GM19455 (cell line): Measurements from ENCODE around the gene JHY.

Source experiments
- ATAC-seq: cut with Tn5 transposase; IDR thresholded peaks from one replicate; pipeline ENCODE4 v1.9.1; 2021; ENCODE audit not compliant: unreplicated experiment

The JHY gene

DNA sequence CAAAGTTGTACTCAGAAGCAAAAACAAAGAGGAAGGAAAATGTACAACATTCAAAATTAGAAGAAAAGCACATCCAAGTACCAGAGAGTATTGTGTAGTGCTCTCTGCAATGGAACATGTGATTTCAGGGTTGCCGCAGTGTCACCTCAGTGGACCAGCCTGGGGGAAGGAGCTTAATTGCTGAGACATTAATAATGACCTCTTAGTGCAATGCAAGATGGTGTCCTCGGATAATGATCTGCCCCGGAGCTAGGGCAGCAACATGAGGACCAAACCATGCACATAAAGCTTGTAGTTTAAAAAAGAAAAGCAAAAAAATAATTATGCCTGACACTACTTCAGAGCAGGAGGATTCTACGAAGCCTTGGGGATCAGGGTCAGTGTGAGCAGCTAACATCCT lies 11.3 kb upstream of the JHY start:
- ATAC-seq, result no peak

DNA sequence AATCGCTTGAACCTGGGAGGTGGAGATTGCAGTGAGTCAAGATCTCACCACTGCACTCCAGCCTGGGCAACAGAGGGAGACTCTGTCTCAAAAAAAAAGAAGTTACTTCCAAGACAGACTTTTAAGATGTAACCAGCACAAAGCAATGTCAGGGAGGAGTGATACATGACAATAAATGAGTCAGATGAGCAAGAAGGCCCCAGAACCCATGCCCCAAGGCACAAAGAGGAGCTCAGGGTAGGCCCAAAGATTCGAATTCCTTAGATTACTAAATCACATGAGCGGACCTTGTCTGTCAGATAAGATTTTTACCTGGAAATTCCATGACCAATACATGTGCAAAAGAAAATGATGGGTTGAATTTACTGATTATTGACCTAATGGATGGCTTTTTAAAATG lies 10.5 kb upstream of the JHY start:
- ATAC-seq, result no peak

DNA sequence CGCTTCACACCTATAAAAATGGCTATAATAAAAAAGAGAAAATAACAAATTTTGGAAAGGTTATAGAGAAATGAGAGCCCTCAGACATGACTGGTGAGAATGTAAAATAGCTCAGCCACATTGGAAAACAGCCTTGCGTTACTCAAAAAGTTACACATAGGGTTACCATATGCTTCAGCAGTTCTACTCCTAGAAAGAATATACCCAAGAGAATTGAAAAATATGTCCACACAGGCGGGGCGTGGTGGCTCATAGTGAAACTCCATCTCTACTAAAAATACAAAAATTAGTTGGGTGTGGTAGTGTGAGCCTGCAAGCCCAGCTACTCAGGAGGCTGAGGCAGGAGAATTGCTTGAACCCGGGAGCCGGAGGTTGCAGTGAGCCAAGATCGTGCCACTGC lies 7.6 kb upstream of the JHY start:
- peak; percentile 58 for ATAC-seq

DNA sequence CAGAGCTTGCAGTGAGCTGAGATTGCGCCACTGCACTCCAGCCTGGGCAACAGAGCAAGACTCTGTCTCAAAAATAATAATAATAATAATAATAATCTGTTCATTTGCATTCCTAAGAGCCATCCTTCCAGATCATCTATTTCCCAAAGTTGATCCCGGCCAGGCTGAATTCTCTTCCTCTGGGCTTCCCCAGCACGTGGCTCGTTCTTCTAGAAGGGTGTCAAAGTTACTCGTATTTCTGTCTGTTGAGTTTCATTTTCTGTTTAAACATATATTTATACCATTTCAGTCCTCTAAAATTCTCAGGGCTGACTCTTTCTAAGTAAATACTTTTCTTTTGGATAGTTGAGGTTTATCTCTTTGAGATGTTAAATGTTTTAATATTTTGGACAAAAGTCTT lies 4.8 kb upstream of the JHY start:
- no peak for ATAC-seq

DNA sequence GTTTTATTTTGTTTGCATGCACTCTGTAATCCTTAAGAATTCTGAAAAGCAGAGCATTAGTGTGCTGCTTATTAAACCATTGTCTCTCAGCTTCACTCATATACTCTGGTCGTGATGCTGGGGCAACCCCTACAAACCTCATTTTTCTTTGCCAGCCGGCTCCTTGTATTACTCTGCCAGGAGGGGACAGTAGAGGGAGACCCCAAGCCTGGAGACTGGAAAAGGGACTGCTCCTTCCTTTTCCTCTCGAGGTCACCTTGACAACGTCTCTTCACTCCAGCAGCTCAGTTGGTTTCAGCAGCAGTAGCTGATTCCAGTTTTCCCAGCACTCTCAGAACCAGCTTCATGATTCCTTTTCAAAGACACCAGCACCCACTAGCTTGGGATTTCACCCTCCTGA lies 2.8 kb upstream of the JHY start:
- no peak for ATAC-seq

DNA sequence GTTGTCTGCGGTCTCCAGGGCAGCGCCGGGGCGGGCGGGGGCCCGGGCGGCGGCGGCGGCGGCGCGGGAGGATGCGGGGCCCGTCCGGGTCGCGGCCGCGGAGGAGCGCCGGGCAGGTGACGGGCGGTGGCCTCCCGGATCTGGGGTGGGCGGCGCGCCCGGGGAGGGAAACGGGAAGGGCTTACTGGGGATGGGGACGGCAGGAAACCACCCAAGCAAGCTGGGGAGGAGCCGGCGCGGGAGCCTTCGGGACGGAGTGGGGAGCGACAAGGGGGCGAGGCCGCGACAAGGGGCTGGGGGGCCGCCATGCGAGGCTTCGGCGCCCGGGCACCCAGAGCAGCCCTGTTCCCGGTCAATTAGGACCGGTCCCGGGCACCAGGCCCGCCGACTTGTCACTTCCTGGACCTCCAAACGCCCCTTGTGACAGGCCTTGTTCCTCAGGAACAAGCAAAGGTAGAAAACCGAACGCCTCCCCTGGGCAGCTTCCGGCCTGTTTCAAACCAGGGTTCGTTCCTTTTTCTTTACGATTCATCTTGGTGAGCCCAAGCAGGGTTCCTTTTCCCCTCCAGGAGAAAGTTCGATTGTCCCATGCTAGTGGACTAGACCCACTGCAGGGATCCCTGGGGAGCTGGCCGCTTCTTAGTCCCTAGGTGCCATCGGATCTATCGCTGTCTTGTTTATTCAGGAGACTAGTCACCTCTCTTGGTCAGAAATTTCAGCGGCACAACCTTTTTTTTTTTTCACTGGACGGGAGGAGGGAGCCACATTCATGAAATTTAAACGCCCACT lies 492 bp downstream of the JHY start:
- peak; percentile 60 for ATAC-seq

DNA sequence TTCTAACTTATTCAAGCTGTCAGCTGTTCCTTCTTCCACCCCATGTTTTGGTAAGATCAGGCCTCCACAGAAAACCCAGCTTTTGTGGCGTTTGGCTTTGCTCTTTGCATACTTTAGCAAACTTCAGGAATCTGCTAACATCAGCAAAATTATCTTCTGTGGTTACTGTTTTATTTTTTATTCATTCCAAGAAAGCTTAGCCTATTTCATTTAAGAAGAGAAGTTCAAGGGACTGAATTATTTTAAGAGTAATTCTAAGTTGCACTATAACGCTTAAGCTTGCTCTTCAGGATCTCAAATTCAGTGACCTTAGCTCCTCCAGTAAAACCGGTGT lies 1.1 kb downstream of the JHY start:
- peak; percentile 38 for ATAC-seq

DNA sequence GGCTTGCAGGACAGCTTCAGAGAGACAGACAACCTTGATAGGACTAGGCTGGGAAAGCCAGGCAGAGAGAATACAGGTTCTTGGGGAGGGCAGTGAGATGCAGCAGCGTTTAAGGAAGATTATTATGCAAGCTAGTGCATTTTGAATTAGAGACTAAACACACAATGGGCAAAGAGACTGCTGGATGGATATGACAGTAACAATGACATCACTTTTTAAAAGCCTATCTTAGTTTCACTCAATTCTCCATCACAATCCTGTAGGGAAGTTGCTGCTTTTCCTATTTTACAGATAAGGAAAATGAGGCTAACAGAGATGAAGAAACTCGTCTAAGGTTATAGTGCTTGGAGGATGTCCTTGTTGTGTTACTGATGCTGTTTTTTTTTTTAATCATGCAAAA lies 5.6 kb downstream of the JHY start:
- no peak for ATAC-seq

DNA sequence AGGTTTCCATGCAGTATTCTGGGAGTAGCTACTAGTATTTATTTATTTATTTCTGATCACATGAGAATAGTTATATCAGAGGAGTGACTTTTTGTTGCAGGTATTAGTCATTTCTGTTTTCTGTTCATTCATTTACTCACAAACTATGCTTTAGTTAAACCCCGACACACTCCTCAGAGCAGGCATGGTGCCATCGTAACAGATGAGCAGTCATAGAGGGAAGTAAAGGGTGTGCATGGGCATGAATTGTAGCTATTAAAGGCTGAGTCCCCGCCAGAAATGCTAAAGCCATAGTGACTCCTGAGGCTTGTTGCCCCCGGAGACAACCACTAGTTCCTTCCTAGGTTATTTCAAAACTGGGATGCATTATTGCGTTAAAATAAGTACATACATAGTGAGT lies 10.6 kb downstream of the JHY start:
- no peak for ATAC-seq

DNA sequence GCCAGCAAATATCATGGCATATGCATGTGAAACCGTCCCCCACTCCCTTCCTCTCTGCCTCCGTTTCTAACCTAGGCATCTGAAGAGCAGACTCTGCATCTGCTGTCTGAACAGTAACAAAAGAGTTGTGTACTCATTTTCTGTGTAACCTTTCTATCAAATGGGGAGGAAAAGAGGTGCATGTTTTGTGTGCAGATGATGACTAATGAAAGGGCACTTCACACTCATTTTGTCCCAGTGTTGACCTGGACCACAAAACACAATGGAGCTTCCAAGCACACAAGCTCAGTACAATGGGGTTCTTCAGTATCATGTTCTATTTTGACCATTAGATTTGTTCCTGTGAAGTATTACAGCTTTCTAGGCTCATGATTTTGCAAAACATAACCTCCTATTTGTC lies 13.0 kb downstream of the JHY start:
- no peak for ATAC-seq

DNA sequence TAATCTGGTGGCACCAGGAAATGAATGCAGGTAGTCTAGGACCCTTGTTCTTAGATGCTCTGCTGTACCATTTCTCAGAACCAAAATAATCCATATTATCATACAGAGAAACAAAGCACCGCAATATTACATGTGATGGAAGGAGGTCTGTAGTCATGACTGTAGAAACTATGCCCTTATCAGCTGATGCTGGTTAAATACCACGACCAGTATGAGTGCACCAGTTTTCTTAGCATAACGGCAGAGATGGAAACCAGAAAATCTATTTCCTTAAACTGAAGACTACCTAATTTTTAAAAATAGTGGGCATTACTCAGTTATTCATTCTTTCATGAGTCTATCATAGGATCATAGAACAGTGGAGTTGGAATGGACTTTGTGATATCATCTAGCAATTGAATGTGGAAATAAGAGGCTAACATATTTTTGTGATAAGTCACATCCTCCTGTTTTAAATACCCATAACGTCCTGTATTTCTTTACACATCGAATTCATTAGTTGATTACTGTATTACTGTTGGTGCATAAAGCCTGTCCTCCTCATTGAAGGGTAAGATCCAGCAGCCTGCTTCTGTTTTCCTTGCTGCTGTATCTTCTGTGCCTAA lies 15.1 kb downstream of the JHY start:
- ATAC-seq, result no peak

DNA sequence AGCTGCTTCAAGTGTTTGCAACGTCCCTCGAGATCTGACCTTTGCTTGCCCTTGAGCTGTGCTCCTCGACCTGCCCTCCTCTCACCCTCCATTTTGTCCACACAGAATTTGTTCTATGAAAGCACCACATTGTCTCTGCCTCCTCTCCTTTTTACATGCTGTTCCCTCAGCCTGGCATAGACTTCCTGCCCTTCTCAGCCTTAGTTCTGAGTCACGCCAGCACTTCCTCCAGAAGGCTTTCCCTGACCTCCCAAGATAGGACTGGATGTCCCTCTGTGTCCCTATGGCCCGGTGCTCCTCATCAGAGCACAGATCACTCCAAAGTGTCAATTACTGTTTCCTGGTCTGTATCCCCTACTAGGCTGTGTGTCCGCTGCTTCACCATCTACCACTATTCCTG lies 16.2 kb downstream of the JHY start:
- ATAC-seq, result no peak

DNA sequence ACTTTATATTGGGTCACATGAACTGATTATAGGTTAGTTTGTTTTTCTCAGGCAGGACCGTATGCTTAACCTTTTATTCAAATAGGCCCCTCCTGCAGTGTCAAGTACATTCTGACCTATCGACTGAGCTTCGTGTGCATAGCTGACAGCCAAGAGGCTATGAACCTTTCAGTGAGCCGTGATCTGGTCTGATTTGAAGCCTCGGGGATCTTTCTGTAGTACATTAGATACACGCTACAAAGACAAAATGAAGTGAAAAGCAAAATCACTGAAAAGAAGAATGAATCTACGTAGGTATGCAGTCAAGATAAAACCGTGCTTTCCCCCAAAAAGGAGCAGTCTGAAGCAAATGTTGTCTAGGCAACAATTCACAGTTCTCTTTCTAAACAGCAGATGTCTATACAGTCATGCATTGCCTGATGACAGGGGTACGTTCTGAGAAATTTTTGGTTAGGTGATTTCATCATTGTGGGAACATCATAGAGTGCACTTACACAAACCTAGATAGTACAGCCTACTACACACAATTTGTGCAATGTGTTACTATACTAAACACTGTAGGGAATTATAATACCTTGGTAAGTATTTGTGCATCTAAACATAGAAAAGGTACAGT lies 18.1 kb downstream of the JHY start:
- ATAC-seq, result no peak

DNA sequence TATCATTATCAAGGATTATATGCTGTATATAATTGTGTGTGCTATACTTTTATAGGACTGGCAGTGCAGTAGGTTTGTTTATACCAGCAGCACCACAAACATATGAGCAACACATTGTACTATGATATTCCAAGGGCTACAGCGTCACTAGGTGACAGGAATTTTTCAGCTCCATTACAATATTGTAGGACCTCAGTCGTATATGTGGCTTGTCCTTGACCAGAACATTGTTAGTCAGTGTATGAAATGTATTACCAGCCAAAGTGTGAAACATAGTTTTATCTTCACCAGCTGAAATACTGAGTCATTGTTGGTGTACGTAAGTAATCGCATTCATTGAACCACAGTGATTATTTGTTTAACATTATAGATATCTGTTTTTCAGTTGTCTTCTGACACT lies 20.4 kb downstream of the JHY start:
- no peak for ATAC-seq

DNA sequence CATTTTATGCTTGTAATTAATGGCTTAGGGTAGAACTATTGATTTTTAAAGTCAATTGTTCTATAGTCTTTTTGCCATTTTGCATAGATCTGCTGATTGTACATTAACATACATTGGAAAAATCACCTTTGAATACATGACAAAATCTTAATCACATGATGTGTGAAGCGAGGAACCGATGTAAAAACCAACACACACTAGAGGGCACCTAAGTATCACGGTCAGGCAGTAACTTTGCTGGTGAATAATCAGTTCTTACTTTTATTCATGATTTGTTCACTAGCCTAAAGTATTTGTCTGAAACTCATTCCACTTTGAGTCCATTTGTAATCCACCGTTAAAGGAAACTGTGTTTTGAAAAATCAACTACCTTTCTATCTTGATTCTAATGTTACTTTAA lies 28.2 kb downstream of the JHY start:
- ATAC-seq, result no peak

DNA sequence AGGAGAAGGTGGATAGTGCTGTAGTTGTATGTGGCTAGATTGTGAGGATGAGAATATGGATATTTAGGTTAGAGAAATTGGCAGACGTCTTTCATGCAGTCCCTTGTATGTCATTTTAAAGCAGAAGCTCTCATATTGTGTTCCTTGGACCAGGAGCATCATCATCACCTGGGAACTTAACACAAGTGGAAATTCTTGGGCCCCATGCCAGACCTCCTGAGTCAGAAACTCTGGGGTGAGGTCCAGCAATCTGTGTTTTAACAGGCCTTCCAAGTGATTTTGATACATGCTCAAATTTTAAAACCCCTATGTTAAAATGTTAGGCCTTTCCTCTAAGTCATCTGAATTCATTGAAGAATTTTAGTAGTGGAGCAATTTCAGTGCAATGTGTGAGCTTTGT lies 34.8 kb downstream of the JHY start:
- no peak for ATAC-seq

DNA sequence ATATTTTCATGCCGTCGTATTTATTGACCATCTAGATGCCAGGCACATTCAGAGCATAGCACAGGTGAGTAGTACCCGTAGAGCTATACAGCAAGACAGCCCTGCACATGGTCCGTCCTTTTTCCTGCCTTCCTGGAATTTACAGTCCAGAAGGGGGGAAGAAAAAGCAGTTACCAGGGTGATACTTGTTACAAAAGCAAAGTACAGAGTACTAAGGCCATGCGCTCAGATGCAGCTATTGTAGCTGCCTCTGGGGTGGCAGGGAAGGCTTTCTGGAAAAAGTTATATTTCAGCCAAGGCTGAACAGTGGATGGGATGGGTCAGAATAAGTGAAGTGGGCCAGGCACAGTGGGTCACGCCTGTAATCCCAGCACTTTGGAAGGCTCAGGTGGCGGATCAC lies 36.2 kb downstream of the JHY start:
- ATAC-seq, result no peak

DNA sequence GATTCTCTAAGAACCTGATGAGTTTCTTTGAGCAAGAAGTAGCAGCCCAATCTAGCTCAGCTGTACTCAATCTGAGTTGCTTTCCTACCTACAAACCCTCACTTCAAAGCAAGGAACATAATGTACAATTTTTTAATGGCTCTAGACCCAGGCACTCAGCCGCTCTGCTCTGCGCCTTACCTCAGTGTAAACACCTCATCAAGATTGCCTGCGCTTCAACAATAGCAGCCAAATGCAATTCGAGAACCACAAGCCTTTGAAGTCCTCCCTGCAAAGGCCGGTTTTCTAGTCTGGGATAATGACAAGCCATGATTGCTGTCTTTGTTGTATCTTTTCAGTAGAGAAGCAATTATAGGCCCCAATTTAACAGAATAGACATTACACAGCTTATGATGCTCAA lies 38.0 kb downstream of the JHY start:
- no peak for ATAC-seq

DNA sequence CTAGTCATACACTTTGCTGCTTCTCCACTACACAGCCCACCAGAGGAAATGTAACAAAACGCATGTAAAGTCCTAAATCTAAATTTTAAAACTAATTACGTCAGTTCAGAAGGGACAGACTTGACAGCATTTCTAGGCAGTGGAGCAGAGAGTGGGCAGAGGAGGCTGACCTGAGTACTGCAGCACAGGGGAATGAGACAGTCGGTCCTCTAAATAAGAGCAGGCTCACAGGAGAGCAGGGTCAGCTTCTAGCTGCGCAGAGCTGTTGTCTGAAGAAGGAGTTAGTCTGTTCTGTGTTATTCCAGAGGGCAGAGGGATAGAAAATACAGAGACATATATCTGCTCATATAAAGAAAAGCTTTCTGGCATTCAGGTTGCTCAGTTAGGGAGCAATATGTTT lies 40.3 kb downstream of the JHY start:
- no peak for ATAC-seq

DNA sequence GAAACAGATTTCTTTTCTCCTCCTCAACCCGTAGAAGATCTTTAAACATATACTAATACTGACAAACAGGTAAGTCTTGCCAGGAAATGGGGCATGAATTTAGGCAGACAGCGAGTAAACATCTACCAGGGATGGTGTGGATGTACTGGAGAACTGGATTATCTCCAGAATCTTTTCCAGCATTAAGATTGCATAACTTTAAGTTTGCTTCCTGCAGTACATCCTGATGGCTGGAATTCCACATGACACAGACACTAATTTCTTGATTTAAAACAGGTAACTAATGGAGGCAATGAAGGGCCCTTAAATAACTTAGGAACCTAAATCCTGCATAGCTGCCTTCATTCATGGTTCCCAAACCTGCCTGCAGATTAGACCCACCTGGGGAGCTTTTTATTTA lies 40.7 kb downstream of the JHY start:
- no peak for ATAC-seq

DNA sequence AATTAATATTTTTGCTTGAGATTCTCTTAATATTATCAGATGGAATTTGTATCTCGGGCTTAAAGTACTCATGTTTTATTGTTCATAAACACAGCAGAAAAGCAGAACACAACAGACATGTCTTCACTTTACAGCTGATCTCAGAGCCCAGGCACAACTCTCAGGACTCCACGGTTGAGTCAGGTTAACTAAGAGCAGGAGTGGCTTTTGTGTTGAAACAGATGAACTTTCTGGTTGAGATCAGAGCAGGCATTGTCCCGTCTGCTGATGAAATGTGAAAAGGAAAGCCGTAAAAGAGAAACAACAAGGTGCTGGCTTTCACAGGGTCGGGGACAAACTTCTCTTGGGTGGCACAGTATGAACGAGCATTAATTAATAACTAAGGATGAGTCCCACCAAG lies 49.0 kb downstream of the JHY start:
- no peak for ATAC-seq

DNA sequence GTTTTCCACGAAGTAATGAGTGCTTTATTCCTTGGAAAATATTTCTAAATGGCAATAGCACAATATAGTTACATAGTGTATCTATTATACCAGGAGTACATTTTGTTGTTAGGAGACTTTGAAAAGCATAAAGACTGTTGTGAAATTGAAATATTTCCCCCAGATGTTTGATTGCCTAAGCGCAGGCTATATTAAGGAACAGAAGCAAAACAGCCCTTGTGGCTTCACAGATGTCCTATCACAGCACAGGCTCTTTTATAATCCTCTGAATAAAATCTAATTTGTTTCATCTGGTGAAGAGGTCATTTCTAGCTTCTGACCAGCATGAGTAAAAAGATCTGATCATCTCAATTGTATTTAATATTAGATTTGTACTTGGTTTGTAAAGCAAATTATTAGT lies 50.9 kb downstream of the JHY start:
- no peak for ATAC-seq

DNA sequence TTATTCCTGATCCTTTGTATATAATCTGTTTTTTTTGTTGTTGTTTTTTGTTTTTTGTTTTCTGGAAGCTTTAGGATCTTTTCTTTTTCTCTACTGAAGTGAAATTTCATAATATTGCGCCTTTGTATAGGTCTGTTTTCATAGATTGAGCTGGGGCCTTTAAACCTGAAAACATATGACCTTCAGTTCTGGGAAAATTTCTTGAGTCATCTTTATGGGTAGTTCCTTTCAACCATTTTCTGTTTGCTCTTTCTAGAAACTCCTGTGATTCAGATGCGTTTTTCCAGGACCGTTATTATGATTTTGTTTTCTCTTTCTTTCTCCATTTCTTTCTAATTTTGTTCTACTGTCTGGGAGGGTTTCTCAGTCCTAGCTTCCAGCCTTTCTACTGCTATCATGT lies 55.4 kb downstream of the JHY start:
- ATAC-seq, result no peak
